SIG-M5 (cell line): ENCODE results near the gene SH3RF2.
"Not testable (repeated sequence)": the region's sequence is repeated elsewhere in the genome, so short reads cannot be mapped to it uniquely, and the experiment has no call there.

ENCODE experiments used
- DNase-seq: peaks from one replicate; lab custom pipeline; 2025; lab: John Stamatoyannopoulos, UW

The SH3RF2 gene

GRCh38 chr5:146007270-146007669, 70.9 kb downstream of the SH3RF2 start:
- DNase-seq, result no peak

GRCh38 chr5:146007989-146008388, 71.6 kb downstream of the SH3RF2 start:
- no peak for DNase-seq

DNA sequence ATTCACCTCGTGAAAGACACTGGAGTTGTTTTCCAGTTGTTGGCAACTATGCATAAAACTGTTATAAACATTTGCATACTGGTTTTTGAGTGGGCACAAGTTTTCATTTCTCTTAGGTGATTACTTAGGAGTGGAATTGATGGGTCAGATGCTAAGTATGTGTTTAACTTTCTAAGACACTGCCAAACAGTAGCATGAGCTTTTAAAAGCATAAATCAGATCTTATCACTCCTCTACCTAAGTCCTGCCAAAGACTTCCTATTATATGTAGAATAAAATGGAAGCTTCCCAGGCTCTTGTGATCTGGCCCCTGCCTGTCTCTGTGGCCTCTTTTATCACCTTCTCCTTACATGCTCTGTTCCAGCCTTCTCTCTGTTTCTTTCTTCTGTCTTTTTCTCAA, 72.6 kb downstream of the SH3RF2 start:
- no peak for DNase-seq

GRCh38 chr5:146010447-146010846, 74.1 kb downstream of the SH3RF2 start:
- DNase-seq, result not testable (repeated sequence)

DNA sequence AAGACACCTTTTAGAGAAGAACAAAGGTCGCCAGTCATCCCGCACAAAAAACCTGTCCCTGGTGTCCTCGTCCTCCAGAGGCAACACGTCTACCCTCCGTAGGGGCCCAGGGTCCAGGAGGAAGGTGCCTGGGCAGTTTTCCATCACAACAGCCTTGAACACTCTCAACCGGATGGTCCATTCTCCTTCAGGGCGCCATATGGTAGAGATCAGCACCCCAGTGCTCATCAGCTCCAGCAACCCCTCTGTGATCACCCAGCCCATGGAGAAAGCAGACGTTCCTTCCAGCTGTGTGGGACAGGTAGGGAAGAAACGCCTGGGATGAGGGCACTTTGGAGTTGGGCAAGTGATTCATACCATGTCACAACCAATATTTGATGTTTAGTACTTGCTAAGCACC, 77.4 kb downstream of the SH3RF2 start:
- no peak for DNase-seq

DNA sequence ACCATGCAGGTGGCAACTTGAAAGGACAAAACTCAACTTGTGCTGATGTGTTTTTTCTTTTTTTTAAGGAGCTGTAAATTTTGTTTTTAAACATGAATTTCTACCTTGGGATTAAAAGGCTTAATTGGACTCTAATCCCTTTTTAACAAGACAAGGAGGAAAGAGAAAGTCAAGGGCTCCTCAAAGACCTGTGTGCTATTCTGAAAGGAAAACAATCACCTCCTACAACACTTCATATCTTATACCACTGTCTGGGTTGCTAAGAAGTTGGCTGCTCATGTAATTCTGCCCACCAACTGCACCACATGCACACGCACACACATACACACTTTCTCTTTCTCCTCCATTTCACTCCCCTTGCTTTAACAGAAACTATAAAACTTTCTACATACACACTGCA, 78.6 kb downstream of the SH3RF2 start:
- DNase-seq, result no peak

GRCh38 chr5:146016764-146017484, 80.5 kb downstream of the SH3RF2 start:
- DNase-seq, result no peak

- DNase-seq, result no peak
Observed at GRCh38 chr5:146018514-146019375, 82.4 kb downstream of the SH3RF2 start.

DNA sequence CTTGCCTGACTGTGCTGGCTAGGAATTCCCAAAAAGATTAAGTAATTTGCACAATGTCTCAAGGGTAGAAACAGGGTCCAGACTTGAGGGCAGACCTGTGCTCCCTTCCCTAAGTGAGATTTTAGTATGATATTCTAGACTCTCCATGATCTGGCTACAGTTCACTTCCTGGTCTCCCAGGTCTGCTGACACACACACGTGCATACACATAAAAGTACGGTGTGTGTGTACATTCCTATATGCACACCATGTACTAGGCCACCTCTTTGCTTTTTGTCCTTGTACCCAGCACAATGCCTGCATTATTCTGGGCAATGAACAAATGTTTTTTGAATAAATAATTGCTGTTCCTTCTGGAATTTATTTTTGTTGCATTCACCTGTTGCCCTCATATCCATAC, 83.7 kb downstream of the SH3RF2 start:
- DNase-seq, result no peak

- no peak for DNase-seq
Observed at GRCh38 chr5:146024034-146024433, 87.7 kb downstream of the SH3RF2 start.

- no peak for DNase-seq
Observed at GRCh38 chr5:146025114-146025680, 88.8 kb downstream of the SH3RF2 start.

- DNase-seq, result no peak
Observed at GRCh38 chr5:146025681-146026080, 89.3 kb downstream of the SH3RF2 start.

DNA sequence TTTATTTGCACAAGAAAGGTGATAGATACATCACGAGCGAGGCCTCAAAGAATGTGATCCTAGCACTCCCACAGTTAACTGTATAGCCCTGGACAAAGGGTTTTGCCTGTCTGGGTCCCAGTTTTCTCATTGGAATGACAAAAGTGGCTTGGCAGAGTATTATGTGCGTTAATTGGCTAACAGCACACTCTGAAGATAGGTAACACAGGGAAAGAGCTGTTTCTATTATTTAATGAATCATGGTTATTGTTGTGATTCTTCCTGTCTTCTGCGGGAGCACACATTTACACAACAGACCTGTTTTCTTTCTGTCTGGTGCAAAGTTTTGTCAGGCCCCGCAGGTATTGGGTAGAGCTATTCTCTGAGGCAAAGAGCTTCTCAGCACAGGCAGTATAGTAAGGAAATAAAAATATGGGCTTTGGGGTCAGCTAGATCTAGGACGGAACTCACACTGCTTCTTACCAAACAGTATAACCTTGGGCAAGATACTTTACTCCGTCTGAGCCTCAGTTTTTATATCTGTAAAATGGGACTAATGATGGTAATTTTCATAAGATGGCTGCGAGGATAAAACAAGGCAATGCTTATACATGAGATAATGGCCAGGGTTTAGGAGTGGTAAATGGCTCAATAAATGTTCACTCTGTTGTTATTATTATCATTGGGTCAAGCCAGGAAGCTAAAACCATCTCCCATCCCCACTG, 90.1 kb downstream of the SH3RF2 start:
- no peak for DNase-seq

DNA sequence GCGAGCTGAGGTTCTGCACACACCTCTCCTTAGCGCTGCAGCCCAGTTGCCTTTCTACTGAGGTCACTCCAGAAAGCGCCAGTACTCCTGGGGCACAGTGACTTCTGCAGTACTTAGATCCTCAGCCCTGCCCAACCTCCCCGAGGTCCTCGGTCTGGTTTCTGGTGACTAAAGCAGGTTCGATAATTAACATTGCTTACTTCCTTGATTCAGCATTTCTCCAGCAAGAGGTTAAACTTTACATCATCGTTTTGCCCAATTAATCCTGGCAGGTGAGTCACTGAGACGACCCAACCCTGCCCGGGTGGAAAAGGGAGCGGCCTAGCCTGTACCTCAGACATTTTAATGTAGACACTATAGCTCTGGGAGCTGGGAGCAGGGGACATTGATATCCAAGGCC, 91.4 kb downstream of the SH3RF2 start:
- DNase-seq, result no peak

DNA sequence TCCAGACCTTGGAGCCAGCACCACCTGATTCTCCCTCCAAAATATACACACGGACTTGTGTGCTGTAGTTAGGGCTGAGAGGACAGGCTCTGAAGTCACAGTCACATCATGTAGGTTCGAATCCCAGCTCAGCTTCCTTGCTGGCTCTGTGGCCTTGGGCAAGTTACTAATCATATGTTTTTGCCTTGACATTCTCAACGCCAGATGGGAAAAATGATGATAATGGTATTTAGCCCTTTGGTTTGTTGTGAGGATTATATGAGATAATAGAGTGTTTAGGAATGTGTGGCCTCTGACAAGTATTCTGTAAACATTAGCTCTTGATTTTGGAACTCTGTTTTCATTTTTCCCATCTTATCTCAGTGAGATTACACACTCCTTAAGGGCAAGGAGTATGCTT, 96.5 kb downstream of the SH3RF2 start:
- no peak for DNase-seq

DNA sequence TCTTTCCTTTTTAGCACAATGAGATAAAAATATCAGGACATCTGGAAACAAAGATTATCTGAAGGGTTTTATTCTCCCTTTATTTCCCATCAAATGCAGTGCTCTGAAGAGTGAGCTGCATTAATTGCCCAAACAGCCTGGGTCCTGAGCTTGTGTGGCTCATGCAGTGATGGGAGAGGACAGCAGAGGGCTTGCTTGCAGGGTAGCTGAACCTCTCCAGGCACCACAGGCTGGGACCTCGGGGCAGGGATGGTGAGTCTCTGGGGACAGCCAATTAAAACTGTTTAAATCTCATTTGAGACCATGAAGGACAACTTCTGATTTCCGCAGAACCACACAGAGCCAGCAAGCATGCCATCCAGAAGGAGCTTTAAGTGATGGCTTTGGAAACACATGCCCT, 97.7 kb downstream of the SH3RF2 start:
- no peak for DNase-seq

- no peak for DNase-seq
Observed at GRCh38 chr5:146034605-146035004, 98.2 kb downstream of the SH3RF2 start.

- DNase-seq, result no peak
Observed at GRCh38 chr5:146039420-146039819, 103.0 kb downstream of the SH3RF2 start.

DNA sequence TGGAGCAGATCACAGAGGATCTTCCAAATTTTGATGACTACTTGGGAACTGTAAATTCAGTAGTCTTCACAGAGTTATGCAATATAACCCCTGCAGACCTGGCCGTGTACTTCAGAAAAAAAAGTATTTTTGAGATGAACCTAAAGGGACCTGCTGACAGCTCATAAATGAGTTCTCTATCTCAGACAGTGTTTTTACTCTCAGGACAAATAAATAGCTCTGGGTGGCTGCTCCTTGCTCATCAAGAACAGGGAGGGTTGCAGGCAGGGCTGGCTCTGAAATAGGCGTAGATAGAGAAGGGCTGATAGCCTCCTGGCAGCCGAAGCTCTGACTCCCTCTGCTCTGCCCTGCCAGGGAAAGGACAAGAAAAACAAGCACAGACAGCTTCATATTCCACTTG, 104.1 kb downstream of the SH3RF2 start:
- no peak for DNase-seq

DNA sequence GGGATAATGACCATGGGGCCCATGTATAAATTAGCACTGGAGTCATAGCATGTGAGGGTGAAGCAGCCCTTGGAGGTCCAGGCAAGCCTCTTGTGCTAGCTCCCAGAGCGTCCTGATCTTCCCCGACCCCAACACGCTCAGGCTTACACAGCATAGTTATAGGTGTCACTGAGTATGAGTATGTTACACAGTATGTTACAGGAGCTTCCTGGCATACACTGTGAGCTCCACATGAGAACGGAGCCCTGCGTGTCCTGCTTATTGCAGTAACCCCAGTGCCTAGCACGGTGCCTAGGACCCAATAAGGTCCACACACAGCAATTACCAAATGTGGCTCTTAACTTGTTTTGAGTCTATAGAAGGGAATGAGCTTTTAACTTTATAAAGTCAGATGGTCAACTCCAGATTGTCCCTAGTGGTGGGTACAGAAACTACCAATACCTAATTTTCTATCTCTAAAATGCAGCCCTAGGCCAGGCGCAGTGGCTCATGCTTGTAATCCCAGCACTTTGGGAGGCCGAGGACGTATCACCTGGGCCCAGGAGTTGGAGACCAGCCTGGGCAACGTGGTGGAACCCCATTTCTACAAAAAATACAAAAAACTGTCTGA, 104.9 kb downstream of the SH3RF2 start:
- DNase-seq, result no peak

DNA sequence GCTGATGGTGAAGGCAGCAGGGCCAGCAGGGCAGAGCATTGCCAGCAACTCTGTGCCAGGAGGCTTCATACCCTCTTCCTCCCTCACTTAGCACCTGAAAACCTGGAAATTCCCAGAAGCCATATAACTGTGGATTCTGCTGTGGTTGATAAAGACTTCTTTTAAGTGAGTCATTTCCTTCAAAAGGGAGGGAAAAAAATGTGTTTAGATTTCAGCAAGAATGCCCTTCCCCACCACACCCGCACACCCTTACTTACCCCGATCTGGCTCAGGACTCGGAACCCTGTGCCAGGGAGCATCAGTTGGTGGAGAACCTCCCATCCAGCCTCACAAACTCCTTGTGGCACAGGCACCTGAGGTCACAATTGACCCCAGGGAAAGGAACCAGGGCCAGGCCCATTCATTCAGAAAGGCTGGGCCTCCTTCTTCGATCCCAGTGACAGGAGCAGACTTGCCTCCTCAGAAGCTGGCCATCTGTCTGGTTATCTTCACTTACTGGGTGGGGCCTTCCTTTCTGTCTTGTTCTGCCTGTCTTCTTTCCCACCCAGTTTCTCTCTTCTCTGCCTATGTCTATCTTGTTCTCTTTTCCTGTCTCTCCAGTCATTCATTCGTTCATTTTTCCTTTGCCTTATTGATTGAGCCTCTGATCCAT, 106.4 kb downstream of the SH3RF2 start:
- no peak for DNase-seq

DNA sequence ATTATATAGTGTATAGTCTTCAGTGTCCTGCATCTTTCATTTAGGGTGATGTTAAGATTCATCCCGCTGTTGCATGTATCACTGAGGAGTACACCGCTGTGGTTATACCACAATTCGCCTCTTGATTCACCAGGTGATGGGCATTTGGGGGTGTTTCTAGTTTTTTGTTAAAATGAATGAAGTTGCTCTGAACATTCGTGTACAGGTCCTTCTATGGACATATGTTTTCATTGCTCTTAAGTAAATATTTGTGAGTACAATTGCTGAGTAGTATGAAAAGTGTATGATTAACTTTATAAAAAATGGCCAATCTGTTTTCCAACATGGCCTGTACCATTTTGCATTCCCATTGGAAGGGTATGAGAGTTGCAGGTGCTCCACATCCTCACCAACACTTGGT, 107.3 kb downstream of the SH3RF2 start:
- DNase-seq, result no peak
